ENCODE measurements around the gene PPP4C.
A peak's percentile ranks its signal among the peaks of the same experiment; 100 is the strongest.

PPP4C gene

DNA sequence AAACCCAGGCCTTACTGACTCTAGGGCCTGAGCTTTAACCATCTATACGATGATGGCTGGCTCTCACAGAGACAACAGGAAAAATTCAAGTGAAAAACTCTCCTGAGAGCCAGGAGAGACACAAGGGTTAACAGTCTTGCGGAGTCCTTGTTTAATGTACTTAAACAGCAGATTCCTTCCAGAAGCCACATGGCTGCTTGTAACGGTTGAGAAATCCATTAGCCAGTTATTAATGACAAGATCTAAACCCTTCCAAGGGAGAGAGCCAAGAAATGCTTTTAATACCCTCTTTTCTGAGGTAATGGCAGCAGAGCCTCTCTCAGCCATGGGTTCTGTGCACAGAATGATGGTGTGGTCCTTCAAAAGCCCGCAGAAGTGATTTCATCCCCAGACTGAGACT is 15.4 kb upstream of the PPP4C start:
- DNase-seq = no peak

GRCh38 chr16:30060836-30061554 is 14.8 kb upstream of the PPP4C start:
- no peak for DNase-seq

- DNase-seq = no peak
Measured at GRCh38 chr16:30063278-30063892, 12.4 kb upstream of the PPP4C start.

DNA sequence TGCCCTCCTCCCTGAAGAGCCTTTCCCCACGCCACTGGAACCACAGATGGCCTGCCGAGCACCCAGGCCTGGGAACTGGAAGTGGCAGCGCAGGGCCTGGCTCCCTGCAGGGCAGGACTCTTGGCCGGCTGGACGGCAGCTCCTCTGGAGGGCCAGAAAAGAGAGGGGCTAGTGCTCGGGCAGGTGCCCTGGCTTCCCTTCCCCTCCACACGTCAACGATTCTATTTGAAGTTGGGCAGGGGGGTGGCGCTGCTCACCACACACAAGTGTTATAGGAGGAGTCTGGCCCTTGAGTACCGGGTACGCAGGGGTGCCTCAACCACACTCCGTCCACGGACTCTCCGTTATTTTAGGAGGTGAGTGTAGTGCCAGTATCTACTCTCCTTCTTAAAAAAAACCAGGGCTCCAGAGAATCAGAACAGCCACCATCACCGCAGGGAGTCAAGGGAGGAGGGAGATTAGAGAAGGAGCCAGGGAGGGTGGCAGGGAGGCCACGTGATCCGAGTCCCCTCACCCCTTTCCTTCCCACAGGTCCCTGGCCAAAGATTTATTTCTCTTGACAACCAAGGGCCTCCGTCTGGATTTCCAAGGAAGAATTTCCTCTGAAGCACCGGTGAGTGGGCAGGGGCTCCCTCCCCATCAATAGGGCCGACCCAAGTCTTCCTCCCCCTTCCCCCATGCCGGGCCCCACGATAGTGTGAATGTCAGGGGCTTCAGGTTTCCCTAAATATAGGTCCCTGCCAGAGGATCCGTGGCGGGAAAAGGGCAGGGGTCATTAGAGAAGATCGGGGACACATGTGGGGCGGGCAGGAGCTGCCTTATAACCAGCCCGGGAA is 11.7 kb upstream of the PPP4C start:
- peak; percentile 39 for DNase-seq

- no peak for DNase-seq
Measured at GRCh38 chr16:30064729-30065101, 11.1 kb upstream of the PPP4C start.

DNA sequence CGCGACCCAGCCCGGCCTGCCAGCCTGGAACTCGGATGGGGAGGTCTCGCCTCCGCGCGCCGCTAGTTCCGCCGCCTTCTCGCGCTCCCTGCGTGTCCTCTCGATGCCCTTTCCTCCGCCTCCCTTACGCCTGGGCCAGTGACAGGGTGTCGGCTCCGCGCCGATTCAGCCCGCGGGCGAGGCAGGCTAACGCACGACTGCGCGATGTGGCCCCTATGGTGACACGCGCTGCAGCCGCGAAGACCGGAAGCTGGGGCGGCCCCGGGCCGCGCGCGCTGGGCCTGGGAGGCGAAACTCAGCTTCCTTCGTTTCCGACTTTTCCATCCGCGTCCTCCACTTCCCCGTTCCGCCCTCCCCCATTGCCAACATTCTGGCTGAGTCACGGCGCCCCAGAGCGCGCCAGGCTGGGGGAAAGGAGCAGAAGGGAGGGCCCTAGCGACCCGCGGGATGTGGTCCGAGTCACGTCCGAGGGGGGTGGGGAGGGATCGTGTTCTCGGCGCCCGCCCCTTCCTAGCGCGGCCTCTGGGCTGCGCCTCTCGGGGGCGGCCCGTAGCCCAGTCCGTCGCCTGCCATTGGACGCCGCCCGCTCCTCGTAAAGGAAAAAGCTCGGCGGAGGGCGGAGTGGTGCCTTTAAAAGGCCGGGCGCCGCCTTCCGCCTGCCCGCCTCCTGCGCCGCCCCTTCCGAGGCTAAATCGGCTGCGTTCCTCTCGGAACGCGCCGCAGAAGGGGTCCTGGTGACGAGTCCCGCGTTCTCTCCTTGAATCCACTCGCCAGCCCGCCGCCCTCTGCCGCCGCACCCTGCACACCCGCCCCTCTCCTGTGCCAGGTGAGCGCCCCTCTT is 10.5 kb upstream of the PPP4C start, which contains the start of gene ALDOA:
Gene ALDOA, plus strand, starts transcription at position 659 of the 841 bp plus-strand sequence. CDS start 1,138 bp downstream, outside the sequence.
- DNase-seq = peak; percentile 100

DNA sequence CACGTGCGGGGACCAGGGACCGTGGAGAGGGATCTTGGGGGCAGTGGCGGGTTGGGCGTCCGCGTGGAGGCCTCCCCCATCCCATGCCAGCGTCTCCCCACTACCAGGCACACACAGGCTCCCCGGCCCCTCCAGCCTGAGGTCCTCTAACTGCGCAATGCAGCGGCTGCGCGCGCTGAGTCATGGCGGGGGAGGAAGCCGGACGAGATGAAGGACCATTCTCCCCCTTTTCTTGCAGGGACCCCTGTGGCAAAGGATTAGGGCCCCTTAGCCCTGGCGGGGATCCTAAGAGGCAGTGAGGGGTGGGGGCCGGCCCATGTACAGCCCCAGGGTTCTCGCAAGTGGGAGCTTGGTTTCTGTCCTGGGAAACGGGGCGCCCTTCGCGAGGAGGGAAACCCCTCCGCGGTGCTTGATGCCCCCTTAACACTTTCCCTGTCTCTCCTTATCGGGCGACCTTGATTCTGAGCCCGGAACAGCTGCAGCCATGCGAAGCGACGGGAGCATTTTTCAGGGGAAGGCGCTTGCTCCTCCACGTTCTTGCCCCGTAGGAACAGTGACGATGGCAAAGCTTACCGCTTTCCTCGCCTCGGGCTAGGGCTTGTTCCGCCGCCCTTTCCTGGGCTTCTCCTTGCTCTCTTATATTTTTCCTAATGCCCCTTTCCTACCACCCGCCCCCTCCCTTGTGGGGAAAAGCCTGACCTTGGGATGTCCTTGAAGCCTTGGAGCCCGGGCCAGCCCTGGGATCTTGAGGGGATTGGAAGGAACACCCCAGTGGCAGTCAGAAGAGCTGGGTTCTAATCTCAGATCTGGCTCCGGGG is 9.6 kb upstream of the PPP4C start:
- peak; percentile 60 for DNase-seq

DNA sequence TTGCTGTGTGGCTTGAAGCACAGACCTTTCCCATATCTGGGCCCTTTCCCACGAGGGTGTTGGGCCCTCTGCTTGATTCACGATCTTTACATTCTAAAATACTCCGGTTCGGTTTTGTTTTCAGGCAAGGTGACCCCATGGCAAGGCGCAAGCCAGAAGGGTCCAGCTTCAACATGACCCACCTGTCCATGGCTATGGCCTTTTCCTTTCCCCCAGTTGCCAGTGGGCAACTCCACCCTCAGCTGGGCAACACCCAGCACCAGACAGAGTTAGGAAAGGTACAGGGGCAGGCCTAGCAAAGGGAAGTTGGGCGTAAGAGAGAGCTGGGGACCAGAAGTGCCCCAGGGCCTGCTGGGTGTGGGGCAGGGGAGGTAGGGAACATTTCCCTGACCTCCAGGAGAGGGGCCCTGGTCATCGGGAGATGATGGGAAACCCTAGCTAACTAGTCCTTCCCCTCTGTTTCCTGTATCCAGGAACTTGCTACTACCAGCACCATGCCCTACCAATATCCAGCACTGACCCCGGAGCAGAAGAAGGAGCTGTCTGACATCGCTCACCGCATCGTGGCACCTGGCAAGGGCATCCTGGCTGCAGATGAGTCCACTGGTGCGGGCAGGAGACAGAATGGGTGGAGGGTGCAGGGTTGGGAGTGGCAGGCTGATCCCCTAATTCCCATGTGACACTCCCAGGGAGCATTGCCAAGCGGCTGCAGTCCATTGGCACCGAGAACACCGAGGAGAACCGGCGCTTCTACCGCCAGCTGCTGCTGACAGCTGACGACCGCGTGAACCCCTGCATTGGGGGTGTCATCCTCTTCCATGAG is 8.8 kb upstream of the PPP4C start:
- no peak for DNase-seq

- DNase-seq = no peak
Measured at GRCh38 chr16:30067584-30067916, 8.2 kb upstream of the PPP4C start.

DNA sequence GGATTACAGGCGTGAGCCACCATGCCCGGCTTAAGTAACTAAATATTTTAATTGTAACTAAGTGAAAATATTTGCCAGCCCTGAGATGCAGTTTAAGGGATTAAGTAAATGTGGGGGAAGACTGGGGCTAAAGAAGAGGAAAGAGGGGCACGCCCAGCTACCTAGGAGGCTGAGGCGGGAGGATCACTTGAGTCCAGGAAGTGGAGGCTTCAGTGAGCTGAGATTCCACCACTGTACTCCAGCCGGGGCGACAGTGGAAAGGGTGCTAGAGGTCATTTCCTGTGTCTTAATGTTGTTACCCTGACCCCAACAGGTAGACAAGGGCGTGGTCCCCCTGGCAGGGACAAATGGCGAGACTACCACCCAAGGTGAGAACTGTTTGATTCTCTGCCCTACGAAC is 7.5 kb upstream of the PPP4C start:
- no peak for DNase-seq

DNA sequence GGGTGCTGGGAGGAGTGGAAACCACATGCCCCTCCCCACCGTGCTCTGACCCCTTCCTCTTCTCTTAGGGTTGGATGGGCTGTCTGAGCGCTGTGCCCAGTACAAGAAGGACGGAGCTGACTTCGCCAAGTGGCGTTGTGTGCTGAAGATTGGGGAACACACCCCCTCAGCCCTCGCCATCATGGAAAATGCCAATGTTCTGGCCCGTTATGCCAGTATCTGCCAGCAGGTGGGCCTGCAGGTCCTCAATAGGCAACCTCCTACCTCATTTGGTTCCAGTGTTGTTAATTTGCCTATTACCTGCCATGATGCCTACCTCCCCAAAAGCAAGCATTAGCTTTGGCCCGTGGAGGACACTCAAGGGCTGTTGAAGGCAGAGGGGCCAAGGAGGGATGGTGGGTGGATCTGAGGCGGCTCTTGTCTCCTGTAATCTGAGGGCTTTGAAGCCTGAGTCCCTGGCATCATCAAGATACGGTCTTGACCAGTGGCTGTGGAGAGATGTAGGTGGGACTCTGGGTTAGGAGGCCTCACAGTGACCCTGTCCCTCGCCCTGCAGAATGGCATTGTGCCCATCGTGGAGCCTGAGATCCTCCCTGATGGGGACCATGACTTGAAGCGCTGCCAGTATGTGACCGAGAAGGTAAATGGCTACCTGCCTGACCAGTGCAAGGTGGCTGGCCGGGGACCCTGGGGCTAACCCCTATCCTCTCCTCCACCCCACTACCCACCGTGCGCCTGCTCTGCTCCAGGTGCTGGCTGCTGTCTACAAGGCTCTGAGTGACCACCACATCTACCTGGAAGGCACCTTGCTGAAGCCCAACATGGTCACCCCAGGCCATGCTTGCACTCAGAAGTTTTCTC is 6.8 kb upstream of the PPP4C start:
- DNase-seq = no peak

- no peak for DNase-seq
Measured at GRCh38 chr16:30069611-30070462, 6.0 kb upstream of the PPP4C start.

GRCh38 chr16:30070490-30070889 is 5.3 kb upstream of the PPP4C start:
- no peak for DNase-seq

DNA sequence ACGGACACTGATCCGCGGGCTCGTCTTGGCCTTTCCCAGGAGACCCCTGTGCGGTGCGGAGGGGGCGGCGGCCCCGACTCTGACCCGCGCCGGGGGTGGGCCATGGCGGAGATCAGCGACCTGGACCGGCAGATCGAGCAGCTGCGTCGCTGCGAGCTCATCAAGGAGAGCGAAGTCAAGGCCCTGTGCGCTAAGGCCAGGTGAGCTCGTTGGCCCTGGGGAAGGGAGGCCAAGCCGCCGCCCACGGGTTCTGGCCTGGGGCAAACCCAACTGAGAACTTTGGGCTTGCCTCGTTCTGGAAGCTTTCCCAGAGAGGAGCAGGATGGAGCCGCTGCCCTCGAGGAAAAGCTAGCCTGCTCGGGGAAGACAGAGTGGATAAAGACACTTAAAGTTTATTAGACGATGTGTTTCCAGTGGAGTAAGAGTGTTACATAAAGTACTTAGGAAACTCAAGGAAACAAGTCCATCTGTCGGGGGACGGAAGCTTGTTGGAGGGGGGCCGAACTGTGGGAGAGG is 540 bp downstream of the PPP4C start:
- DNase-seq = no peak

DNA sequence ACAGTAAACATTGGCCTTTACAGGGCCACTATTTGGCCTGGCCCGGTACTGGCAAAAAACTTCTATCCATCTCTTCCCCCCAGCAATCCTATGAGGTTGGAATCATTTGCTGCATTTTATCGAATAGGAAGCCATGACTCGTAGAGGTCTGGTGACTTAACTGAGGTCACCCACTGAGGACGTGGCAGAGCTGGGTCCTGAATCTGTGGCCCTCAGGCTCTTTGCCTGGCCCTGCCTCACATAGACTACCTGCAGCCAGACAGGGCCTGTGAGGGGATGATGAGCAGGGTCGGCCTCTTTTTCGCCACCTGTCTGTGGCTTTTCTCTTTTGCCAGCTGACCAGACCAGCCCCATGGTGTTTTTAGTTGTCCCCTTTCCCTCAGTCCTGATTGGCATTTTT is 1.9 kb downstream of the PPP4C start:
- no peak for DNase-seq

- DNase-seq = no peak
Measured at GRCh38 chr16:30078744-30079143, 3.0 kb downstream of the PPP4C start.

DNA sequence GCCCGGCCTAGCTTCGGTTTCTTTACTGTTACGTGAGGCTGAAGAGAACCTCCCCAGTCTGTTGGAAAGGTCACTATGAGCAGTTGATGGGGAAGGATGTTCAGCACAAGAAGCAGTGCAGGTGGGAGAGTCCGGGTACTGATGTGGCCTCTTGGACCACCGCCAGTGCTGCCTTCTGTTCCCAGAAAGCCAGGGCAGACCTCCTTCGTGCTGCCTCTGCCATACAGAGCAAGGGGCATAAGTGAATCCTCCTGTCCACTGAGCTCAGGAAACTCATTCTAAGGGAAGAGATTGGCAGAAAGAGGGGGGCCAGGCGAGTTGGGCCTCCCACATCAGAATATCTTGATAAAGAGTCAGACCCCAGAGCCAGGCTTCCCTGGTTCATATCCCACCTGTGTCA is 3.7 kb downstream of the PPP4C start:
- DNase-seq = no peak

DNA sequence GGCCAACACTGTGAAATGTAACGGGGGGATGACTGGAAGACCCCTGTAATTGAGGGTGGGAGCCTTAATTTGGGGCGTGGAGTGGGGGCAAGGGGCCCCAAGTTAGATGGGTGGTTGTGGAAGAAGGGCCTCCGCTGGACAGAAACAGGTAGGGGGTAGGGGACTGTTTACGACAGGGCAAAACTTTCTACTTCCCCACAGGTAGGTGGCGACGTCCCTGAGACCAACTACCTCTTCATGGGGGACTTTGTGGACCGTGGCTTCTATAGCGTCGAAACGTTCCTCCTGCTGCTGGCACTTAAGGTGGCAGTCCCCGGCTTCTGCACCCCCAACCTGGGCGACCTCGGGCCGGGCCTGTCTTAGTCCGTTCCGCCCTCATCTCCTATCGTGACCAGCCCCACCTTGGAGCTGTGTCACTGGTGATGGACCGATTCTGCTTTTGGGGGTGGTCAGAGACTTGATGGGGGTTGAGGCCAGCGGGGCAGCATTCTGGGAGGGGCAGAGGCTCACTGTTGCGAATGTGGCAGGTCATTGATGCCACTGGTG is 6.8 kb downstream of the PPP4C start:
- no peak for DNase-seq

All from fibroblast of skin of abdomen (primary cell).